Measurements from ENCODE around the gene HTT. TPM values are rescaled to one million over a fixed set of nuclear protein-coding genes. Genes with fewer than 3 reads are reported as not detected.
A peak's percentile ranks its signal among the peaks of the same experiment; 100 is the strongest.

Gene HTT
- polyA plus RNA-seq, 3 donors = 1.8 to 27.1 (median 3.0) TPM

GRCh38 chr4:3026540-3026939, 47.9 kb upstream of the HTT start:
- TF ChIP-seq, protein P1, sequence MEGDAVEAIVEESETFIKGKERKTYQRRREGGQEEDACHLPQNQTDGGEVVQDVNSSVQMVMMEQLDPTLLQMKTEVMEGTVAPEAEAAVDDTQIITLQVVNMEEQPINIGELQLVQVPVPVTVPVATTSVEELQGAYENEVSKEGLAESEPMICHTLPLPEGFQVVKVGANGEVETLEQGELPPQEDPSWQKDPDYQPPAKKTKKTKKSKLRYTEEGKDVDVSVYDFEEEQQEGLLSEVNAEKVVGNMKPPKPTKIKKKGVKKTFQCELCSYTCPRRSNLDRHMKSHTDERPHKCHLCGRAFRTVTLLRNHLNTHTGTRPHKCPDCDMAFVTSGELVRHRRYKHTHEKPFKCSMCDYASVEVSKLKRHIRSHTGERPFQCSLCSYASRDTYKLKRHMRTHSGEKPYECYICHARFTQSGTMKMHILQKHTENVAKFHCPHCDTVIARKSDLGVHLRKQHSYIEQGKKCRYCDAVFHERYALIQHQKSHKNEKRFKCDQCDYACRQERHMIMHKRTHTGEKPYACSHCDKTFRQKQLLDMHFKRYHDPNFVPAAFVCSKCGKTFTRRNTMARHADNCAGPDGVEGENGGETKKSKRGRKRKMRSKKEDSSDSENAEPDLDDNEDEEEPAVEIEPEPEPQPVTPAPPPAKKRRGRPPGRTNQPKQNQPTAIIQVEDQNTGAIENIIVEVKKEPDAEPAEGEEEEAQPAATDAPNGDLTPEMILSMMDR (IDR thresholded peaks at IDR 0.05) = no peak
- Histone ChIP-seq H3K27ac (ENCODE audit: low read depth in 1 of 2, low read length in 2 of 2) (no peak overlapping the region), H3K9me3 (replicated peaks in 1 of 2; ENCODE audit: control insufficient read depth in 1 of 2, insufficient read depth in 1 of 2, low read length in 2 of 2) (peaks cover 8 to 14% of the 10 kb centered on the region in 2 donors), H2AFZ (ENCODE audit: insufficient read depth, low read depth, low read length, poor library complexity, severe bottlenecking) (no peak overlapping the region), H3K4me2 (replicated peaks; ENCODE audit: extremely low read depth, low read length, poor library complexity, severe bottlenecking) (no peak overlapping the region), H3K27me3 (ENCODE audit: control insufficient read depth in 2 of 2, insufficient read depth in 2 of 2, low read length in 2 of 2) (no peaks in the 10 kb centered on the region), H3K9ac (ENCODE audit: insufficient read depth, low read length, poor library complexity, severe bottlenecking) (no peak overlapping the region), H3K36me3 (replicated peaks in 1 of 2; ENCODE audit: control insufficient read depth in 1 of 2, insufficient read depth in 2 of 2, low read length in 2 of 2) (no peaks in the 10 kb centered on the region), H3K4me3 (replicated peaks in 1 of 3; ENCODE audit: low read depth in 2 of 3, low read length in 3 of 3) (no peak overlapping the region), H4K20me1 (ENCODE audit: insufficient read depth, low read length) (no peaks in the 10 kb centered on the region), H3K4me1 (ENCODE audit: control insufficient read depth in 1 of 2, insufficient read depth in 2 of 2, low read length in 2 of 2) (no peaks in the 10 kb centered on the region), H3K79me2 (ENCODE audit: insufficient read depth, low read length) (no peaks in the 10 kb centered on the region)
- peaks cover 8 to 13% (median 9%) of the 10 kb centered on the region in 7 donors for H3K9me3 Mint-ChIP-seq
- no peak for DNase-seq
- no peaks in the 10 kb centered on the region for H3K4me1 Mint-ChIP-seq
- no peak overlapping the region for H3K27ac Mint-ChIP-seq
- no peaks in the 10 kb centered on the region for H3K36me3 Mint-ChIP-seq
- no peak overlapping the region for H3K4me3 Mint-ChIP-seq
- H3K27me3 Mint-ChIP-seq (ENCODE audit: low read depth in 3 of 3) = peaks cover 2 to 7% (median 5%) of the 10 kb centered on the region in 3 donors
- intact Hi-C loops (cut with micrococcal nuclease) = no loop called here
- WGBS (ENCODE audit: insufficient coverage) = 91% methylated on average over 8 of the region's 9 CpGs

GRCh38 chr4:3029464-3029863, 45.0 kb upstream of the HTT start:
- Mint-ChIP-seq H3K4me1 (no peaks in the 10 kb centered on the region), H3K4me3 (no peak overlapping the region), H3K27me3 (ENCODE audit: low read depth in 3 of 3) (peaks cover 3 to 5% (median 5%) of the 10 kb centered on the region in 3 donors), H3K9me3 (peaks cover 0 to 4% (median 0%) of the 10 kb centered on the region in 7 donors), H3K36me3 (no peaks in the 10 kb centered on the region), H3K27ac (peak overlapping the region in 2 of 7 donors; percentile 18 to 26)
- Histone ChIP-seq H4K20me1 (ENCODE audit: insufficient read depth, low read length) (no peaks in the 10 kb centered on the region), H3K27ac (ENCODE audit: low read depth in 1 of 2, low read length in 2 of 2) (no peak overlapping the region), H3K36me3 (replicated peaks in 1 of 2; ENCODE audit: control insufficient read depth in 1 of 2, insufficient read depth in 2 of 2, low read length in 2 of 2) (no peaks in the 10 kb centered on the region), H3K27me3 (ENCODE audit: control insufficient read depth in 2 of 2, insufficient read depth in 2 of 2, low read length in 2 of 2) (no peaks in the 10 kb centered on the region), H3K9ac (ENCODE audit: insufficient read depth, low read length, poor library complexity, severe bottlenecking) (no peak overlapping the region), H3K79me2 (ENCODE audit: insufficient read depth, low read length) (no peaks in the 10 kb centered on the region), H3K9me3 (replicated peaks in 1 of 2; ENCODE audit: control insufficient read depth in 1 of 2, insufficient read depth in 1 of 2, low read length in 2 of 2) (no peaks in the 10 kb centered on the region), H2AFZ (ENCODE audit: insufficient read depth, low read depth, low read length, poor library complexity, severe bottlenecking) (no peak overlapping the region), H3K4me3 (replicated peaks in 1 of 3; ENCODE audit: low read depth in 2 of 3, low read length in 3 of 3) (no peak overlapping the region), H3K4me2 (replicated peaks; ENCODE audit: extremely low read depth, low read length, poor library complexity, severe bottlenecking) (no peak overlapping the region), H3K4me1 (ENCODE audit: control insufficient read depth in 1 of 2, insufficient read depth in 2 of 2, low read length in 2 of 2) (no peaks in the 10 kb centered on the region)
- no peak for DNase-seq
- TF ChIP-seq, protein P1 (IDR thresholded peaks at IDR 0.05) = no peak
- intact Hi-C loops (cut with micrococcal nuclease) = no loop called here
- 98% methylated on average over 7 of the region's 9 CpGs for WGBS (ENCODE audit: insufficient coverage)
